GM19351 (cell line): ENCODE data around the gene ABCC1.
"Not testable (repeated sequence)": the region's sequence is repeated elsewhere in the genome, so short reads cannot be mapped to it uniquely, and the experiment has no call there.

Source experiments
- ATAC-seq: cut with Tn5 transposase; IDR thresholded peaks from one replicate; pipeline ENCODE4 v1.9.1; 2021; ENCODE audit warnings: mild to moderate bottlenecking, moderate library complexity; ENCODE audit not compliant: unreplicated experiment

Gene ABCC1

DNA sequence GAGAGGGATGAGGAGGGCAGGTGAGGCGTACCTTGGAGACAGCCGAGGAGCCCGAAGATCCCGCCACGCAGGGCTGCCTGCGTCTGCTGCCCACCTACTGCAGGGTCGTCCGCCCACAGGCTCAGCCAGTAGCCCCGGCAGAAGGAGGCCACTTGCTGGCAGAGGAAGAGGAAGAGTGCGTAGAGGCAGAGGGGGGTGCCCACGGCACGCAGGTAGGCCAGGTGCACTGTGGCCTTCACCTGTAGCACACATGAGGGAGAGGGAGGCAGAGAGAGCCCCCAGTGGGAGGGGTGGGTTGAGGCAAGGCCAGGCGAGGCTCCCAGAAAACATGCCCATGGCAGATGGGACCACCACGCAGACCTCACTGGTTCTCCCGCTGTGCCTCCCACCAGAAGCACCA lies 220.2 kb downstream of the ABCC1 start:
- ATAC-seq = no peak

DNA sequence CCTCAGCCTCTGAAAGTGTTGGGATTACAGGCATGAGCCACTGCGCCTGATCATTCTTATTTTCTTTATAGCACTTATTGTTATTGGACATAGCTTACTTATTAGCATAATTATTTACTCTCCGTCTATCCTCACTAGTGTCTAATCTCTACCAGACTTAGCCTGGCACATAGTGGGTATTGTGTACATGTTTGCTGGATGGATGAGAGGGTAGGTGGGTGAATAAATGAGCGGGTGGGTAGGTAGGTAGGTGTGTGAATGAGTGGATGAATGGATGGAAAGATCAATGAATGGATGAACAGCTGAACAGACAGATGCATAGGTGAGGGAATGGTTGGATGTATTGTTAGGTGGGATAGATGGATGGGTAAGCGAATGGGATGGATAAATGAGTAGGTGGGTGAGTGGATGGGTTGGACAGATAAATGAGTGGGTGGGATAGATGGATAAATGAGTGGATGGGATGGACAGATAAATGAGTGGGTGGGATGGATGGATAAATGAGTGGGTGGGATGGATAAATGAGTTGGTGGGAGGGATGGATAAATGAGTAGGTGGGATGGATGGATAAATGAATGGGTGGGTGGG lies 222.0 kb downstream of the ABCC1 start:
- no peak for ATAC-seq

DNA sequence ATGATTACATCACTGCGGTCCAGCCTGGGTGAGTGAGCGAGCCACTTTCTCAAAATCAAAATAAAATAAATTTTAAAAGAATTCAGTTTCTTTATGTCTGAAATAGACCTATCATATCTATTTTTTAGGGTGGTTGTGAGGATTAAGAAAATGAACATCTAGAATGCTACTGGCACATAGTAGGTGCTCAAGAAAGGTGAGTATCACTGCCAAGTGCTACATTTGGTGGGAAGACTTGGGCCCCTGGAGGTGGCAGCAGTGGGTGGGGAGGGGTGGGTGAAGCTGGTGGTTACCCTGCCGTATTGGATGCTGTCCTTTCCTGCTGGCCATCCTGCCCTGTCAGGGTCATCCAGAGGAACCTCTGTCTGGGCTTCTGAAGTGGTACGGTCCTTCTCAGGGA lies 223.6 kb downstream of the ABCC1 start:
- no peak for ATAC-seq

DNA sequence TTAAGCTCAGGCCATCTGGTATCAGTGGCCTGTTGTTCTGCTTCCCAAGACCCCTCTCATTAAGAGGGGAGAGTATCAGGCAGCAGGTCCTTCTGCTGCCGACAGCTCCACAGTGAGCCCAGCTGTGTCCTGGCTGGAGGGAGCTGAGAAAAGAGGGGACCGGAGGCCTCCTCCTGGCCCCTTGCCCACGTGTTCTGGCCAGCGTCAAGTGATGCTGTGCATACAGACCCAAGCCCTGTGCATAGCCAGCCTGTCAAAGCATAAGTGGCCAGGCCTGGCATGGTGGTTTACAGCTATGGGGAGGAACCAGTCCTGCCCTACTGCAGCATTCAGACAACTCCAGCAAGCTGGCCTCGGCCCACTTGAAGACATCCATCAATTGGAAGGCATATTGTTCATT lies 225.9 kb downstream of the ABCC1 start:
- no peak for ATAC-seq

DNA sequence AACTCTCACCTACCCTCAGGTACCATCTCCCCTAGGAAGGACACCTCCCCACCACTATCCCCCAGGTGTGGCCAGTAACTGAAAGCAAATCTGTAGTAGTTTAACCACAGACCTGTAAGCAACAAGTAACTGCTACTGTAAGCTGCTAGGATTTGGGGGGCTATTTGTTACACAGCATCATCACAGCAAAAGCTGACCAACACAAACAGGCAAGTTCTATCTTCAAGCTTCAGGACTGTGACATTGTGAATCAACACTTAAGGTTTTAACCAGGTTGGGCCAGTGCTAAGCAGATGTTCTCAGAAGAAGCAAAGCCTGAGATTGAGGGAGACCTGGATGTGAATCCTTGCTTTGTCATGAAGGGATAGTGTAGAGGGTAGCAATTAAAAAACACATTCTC lies 226.9 kb downstream of the ABCC1 start:
- no peak for ATAC-seq

DNA sequence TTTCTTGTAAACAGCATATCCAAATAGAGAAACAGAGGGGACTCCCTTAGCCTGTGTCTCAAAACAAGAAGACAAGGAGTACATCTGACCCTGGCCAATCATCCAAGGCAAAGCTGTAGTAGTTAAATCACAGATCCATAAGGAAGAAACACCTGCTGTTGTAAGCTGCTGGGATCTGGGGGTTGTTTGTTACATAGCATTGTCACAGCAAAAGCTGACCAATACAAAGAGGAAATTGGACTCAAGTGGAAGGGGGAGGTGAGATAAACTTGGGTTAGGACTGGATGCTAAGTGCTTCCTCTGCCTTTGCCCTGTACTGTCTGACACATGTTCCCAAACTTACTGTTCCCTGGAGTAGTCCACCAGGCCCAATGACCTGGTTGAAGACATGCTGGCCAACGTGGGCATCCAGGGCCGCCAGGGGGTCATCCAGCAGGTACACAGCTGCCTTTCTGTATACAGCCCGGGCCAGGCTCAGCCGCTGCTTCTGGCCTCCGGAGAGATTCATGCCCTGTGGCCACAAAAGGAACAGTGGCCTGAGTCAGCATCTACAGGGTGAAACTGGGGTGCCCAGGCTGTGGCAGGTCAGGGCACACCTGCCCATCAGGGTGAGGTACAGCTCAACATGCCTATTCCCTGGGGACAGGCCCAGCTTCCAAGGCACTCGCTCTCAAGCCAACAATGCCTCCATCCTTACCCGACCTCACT lies 229.2 kb downstream of the ABCC1 start:
- ATAC-seq = no peak

DNA sequence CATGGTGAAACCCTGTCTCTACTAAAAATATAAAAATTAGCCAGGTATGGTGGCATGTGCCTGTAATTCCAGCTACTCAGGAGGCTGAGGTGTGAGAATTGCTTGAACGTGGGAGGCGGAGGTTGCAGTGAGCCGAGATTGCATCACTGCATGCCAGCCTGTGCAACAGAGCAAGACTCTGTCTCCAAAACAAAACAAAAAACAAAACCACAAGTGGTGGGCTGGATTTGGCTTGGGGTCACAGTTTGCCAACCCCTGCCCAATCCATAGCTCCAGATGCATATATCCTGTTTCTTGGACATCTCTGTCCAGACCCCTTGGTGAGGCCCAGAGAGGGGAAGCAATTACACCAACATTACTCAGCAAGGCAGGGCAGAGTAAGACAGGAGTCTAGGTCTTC lies 232.3 kb downstream of the ABCC1 start:
- ATAC-seq = not testable (repeated sequence)

DNA sequence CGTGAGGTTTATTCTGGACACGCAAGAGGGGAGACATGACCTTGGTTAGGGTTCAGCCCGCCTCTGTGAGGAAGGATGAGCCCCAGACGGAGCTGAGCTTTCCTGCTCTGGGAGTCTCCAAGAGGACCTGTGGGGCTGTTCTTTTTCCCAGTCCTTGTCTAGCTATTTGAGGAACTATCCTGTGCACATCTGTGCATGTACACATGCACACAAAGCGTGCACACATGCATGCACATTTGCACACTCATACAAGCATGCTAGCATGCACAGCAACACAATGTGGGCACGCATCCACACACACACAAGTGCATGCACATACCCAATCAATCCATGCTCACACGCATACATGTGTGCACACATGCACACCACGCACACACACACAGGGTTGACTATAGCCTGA lies 233.5 kb downstream of the ABCC1 start:
- no peak for ATAC-seq

DNA sequence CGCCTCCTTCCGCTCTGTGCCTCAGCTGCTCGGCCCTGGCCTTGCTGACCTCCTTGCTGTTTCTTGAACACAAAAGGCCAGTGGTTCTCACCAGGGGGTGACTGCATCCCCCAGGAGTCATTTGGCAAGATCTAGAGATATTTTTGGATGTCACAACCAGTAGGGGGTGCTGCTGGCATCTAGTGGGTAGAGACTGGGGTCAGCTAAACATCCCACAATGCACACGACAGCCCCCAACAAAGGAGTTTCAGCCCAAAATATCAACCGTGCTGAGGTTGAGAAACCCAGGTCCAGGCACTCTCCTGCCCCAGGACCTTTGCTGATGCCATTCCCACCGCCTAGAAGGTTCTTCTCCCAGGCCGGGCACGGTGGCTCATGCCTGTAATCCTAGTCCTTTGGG lies 234.1 kb downstream of the ABCC1 start:
- ATAC-seq = no peak

DNA sequence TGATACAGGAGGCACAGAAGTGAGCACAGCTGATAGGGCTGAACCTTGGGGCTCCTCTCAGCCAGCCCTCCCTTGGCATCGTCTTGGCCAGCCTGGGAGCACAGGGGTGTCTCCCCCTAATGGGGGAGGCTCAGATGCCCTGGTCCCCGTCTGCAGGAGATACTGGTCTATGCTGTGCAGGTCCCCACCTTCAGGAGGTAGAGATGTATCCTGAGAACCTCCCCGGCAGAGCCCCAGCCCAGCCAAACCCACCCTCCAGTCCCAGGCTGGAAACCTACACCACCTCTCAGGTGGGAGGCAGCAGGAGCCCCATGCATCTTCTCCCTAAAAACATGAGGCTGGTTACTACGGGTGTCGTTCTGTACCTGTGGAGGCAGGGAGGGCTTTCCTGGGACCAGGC lies 235.2 kb downstream of the ABCC1 start:
- no peak for ATAC-seq

DNA sequence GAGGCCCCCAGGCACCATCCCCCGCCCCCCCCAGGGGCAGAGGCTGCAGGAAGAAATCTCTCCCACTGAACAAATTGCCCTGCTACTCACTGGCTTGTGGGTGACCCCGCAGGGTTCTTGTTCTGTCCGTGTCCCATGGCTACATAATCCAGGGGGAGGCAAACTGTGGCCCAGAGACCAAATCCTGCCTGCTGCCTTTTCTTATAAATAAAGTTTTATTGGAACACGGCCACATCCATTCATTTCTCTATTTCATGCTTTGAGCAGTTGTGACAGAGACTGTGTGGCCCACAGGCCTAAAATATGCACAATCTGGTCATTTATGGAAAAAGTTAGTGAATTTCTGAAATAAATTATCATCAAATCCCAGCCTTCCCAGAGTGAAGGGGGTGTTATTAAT lies 235.7 kb downstream of the ABCC1 start:
- ATAC-seq = no peak

DNA sequence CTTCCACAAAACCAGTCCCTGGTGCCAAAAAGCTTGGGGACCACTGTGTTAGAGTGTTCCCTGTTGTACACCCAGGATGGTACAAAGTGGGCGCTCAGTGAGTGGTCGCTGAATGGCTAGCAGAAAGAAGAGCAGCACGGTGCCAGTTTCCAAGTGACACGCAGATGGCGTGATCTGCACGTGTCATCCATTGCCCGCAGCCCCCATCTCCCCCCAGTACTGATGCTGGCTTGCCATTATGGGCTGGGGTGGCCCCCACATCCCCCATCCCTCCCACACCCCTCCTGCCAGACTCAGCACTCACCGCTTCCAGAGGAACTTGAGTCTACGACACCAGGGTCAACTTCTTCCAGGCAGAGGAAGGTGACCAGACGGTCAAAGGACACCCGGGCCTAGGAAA lies 237.4 kb downstream of the ABCC1 start:
- no peak for ATAC-seq

DNA sequence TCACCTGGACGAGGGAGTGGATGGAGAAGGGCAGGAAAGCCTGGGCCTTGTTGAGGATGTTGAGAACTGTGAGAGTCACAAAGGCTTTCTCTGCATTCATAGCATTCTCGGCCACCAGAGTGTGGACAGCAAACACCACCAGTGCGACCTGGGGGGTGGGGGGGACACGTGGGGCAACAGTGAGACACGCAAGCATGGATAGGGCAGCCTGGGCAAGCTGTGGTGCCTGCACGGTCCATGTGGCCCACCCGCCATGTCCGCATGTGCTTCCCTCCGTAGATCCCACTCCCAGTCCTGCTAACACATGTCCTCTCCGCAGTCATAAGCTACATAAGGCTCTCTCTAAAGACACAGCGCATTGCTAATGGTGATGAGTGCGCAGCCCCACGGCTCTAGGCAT lies 239.4 kb downstream of the ABCC1 start:
- ATAC-seq = no peak

DNA sequence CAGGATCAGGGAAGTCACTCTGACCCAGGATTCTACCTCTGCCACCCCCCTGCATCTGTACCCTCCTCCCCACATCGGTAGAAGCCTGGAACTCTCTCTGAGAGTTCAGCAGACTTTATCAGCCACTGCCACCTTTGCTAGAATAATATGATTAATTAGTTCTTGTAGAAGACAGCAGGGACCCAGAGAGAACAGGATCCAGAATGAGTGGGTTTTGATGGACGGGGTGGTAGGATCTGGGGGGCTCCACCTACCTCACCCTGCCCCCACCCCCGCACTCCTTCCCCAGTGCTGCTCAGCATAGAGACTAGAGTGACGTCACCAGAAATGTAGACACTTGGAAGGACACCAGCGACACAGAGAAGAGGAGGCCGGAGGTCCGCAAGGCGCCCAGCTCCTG lies 240.4 kb downstream of the ABCC1 start:
- no peak for ATAC-seq

DNA sequence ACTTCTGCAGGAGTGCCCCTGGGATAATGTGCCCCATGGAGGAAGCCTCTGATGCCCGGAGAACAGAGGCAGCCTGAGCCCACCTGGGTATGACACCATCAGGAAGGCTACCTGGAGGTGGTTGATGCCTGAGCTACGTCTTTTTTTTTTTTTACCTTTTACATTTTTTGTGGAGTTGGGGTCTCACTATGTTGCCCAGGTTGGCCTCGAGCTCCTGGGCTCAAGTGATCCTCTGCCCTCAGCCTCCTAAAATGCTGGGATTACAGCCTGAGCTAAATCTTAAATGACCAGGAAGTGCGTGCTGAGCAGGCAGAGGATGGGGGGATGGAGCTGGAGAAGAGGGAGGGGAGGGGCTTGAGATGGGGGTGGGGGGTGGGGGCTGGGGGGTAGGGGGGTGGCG lies 241.1 kb downstream of the ABCC1 start:
- no peak for ATAC-seq

DNA sequence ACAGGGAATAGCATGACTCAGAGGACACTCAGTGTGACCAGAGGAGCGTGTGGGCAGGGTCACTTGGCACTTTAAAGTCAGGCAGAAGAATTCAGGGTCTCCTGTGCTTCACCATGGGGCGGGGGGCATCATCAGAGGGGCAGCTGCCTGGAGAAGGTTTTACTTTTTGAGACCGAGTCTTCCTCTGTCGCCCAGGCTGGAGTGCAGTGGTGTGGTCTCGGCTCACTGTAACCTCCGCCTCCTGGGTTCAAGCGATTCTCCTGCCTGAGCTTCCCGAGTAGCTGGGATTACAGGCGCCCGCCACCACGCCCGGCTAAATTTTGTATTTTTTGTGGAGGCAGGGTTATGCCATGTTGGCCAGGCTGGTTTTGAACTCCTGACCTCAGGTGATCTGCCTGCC lies 241.6 kb downstream of the ABCC1 start:
- ATAC-seq = not testable (repeated sequence)

DNA sequence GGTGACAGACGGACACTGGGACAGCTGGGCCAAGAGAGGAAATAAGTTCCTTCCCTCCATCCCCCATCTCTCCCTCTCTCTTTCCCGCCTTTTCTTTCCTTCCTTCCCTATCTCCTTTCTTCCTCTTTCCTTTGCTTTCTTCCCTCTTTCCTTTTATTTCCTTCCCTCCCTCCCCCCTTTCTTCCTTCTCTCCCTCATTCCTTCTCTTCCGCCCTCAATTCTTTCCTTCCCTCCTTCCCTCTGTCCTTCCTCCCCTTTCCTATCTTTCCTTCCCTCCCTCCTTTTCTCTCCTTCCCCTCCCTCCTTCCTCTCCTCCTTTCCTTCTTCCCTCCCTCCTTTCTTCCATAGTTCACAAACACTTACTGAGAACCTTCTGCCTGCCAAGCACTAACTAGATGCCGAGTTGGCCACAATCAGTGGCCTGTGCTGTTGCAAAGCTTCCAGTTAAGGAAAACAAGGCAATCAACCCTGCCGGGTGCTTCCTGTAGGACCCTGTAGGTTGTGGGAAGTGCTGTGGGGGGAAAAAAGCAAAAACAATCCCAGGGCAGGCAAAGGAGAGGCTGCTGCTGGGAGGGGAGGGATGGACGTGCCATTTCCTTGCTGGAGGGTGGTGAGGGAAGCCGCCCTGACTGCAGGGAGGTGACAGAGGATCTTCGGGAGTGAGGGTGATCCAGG lies 242.2 kb downstream of the ABCC1 start:
- no peak for ATAC-seq
